IPS-15b (cell line): ENCODE data around the gene NCMAP.
"Not testable (repeated sequence)": the region's sequence is repeated elsewhere in the genome, so short reads cannot be mapped to it uniquely, and the experiment has no call there.

ENCODE experiments used
- H3K27me3 ChIP-seq: one replicate; pipeline ENCODE4 v1.6.1; 2013; ENCODE audit warnings: low read length; ENCODE audit not compliant: control insufficient read depth, insufficient read depth
- H3K36me3 ChIP-seq: one replicate; pipeline ENCODE4 v1.6.1; 2013; ENCODE audit warnings: low read length; ENCODE audit not compliant: control insufficient read depth, insufficient read depth
- H3K4me1 ChIP-seq: one replicate; pipeline ENCODE4 v1.6.1; 2013; ENCODE audit warnings: mild to moderate bottlenecking, low read length; ENCODE audit not compliant: control insufficient read depth, insufficient read depth
- H3K4me3 ChIP-seq: one replicate; pipeline ENCODE4 v1.5.1; 2013; ENCODE audit warnings: low read depth, low read length
- H3K9ac ChIP-seq: one replicate; pipeline ENCODE4 v1.6.1; 2013; ENCODE audit warnings: low read depth, mild to moderate bottlenecking, low read length
- H3K9me3 ChIP-seq: one replicate; pipeline ENCODE4 v1.6.1; 2013; ENCODE audit warnings: mild to moderate bottlenecking, low read length; ENCODE audit not compliant: control insufficient read depth, insufficient read depth

Gene NCMAP, protein sequence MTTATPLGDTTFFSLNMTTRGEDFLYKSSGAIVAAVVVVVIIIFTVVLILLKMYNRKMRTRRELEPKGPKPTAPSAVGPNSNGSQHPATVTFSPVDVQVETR

GRCh38 chr1:24555591-24556413 is at the start of gene NCMAP:
Gene NCMAP, plus strand, starts transcription at chr1:24556087. Its CDS starts 39,344 bp downstream, at chr1:24595431.
- H3K4me1 ChIP-seq = peaks cover 7% of the 10 kb centered on the region
- peak within 1 kb of the TSS; percentile 64 for H3K4me3 ChIP-seq
- H3K36me3 ChIP-seq = no peaks in the 10 kb centered on the region
- peaks cover 26% of the 10 kb centered on the region for H3K27me3 ChIP-seq
- no peaks in the 10 kb centered on the region for H3K9me3 ChIP-seq
- H3K9ac ChIP-seq = no peak within 1 kb of the TSS

GRCh38 chr1:24506691-24507381 is 49.1 kb upstream of the NCMAP start:
- Histone ChIP-seq H3K36me3 (no peaks in the 10 kb centered on the region), H3K9me3 (no peaks in the 10 kb centered on the region), H3K4me3 (no peak overlapping the region), H3K9ac (no peak overlapping the region), H3K4me1 (peaks cover 18% of the 10 kb centered on the region), H3K27me3 (no peaks in the 10 kb centered on the region)

- no peaks in the 10 kb centered on the region for H3K9me3 ChIP-seq
- H3K4me3 ChIP-seq = no peak overlapping the region
- no peaks in the 10 kb centered on the region for H3K27me3 ChIP-seq
- peaks cover 18% of the 10 kb centered on the region for H3K4me1 ChIP-seq
- H3K9ac ChIP-seq = no peak overlapping the region
- H3K36me3 ChIP-seq = no peaks in the 10 kb centered on the region
Measured at GRCh38 chr1:24507405-24507804, 48.5 kb upstream of the NCMAP start.

DNA sequence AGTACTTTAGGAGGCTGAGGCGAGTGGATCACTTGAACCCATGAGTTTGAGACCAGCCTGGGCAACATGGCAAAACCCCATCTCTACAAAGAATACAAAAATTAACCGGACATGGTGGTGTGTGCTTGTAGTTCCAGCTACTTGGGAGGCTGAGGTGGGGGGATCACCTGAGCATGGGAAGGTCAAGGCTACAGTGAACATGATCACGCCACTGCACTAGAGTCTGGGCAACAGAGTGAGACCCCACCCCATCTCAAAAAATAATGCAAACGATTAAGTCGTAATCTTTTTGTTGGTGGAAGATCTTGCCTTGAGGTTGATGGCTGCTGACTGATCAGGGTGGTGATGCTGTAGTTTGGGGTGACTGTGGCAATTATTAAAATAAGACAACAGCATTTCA is 47.0 kb upstream of the NCMAP start:
- no peaks in the 10 kb centered on the region for H3K36me3 ChIP-seq
- no peaks in the 10 kb centered on the region for H3K9me3 ChIP-seq
- H3K4me3 ChIP-seq = no peak overlapping the region
- no peaks in the 10 kb centered on the region for H3K27me3 ChIP-seq
- H3K4me1 ChIP-seq = peaks cover 17% of the 10 kb centered on the region
- no peak overlapping the region for H3K9ac ChIP-seq

DNA sequence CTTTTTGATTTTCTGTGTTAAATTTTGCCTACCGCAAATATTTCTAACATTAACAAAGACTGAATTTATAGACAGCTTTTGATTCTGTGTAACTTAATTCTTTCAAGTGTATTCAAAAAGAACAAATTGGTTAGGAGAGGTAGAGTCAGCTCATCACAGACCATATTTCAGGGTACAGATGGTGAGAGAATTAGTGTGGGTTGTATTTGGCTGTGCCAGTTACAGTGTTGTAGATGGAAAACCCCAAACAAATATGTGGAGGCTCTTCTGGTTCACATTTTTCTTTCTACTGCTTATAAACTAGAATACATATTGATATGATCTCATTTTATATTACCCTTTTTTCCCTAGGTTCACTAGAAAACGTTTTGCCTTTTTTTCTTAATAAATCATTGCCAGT is 42.2 kb upstream of the NCMAP start:
- no peaks in the 10 kb centered on the region for H3K27me3 ChIP-seq
- H3K9me3 ChIP-seq = no peaks in the 10 kb centered on the region
- no peaks in the 10 kb centered on the region for H3K4me1 ChIP-seq
- H3K36me3 ChIP-seq = no peaks in the 10 kb centered on the region
- H3K4me3 ChIP-seq = no peak overlapping the region
- no peak overlapping the region for H3K9ac ChIP-seq

GRCh38 chr1:24514946-24515345 is 40.9 kb upstream of the NCMAP start:
- Histone ChIP-seq H3K4me3 (no peak overlapping the region), H3K27me3 (no peaks in the 10 kb centered on the region), H3K9me3 (no peaks in the 10 kb centered on the region), H3K4me1 (no peaks in the 10 kb centered on the region), H3K9ac (no peak overlapping the region), H3K36me3 (no peaks in the 10 kb centered on the region)

GRCh38 chr1:24515671-24516209 is 40.1 kb upstream of the NCMAP start:
- H3K4me1 ChIP-seq, H3K9ac ChIP-seq, H3K4me3 ChIP-seq, H3K9me3 ChIP-seq, H3K27me3 ChIP-seq, H3K36me3 ChIP-seq: not testable (repeated sequence)

GRCh38 chr1:24516506-24516905 is 39.4 kb upstream of the NCMAP start:
- Histone ChIP-seq H3K4me1 (no peaks in the 10 kb centered on the region), H3K4me3 (no peak overlapping the region), H3K9ac (no peak overlapping the region), H3K9me3 (no peaks in the 10 kb centered on the region), H3K27me3 (no peaks in the 10 kb centered on the region), H3K36me3 (no peaks in the 10 kb centered on the region)

DNA sequence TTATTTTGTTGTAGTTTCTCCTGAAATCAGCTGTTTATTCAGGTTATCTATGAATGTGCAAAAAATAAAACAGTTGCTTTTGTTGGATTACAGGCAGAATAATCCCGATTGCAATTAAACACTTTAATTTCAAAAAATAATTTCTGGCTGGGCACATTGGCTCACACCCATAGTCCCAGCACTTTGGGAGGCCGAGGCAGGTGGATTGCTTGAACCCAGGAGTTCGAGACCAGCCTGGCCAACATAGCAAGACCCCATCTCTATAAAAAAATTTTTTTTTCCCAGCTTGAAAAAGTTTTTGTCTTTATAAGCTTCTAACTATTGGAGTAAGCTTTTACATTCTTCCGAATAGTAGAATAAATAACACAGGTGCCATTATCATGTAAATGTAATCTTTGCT is 38.0 kb upstream of the NCMAP start:
- Histone ChIP-seq H3K4me3 (no peak overlapping the region), H3K36me3 (no peaks in the 10 kb centered on the region), H3K9me3 (no peaks in the 10 kb centered on the region), H3K4me1 (no peaks in the 10 kb centered on the region), H3K9ac (no peak overlapping the region), H3K27me3 (no peaks in the 10 kb centered on the region)

DNA sequence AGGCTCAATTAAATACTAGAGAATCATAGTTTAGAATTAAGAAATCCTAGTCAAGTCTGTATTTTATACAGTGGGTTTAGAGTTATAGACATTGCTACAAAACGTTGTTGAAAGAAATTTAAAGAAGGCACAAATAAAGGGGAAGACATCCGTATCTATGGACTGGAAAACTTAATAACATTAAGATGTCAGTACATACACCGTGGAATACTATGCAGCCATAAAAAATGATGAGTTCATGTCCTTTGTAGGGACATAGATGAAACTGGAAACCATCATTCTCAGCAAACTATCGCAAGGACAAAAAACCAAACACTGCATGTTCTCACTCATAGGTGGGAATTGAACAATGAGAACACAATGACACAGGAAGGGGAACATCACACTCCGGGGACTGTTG is 35.6 kb upstream of the NCMAP start:
- H3K4me1 ChIP-seq, H3K9me3 ChIP-seq, H3K27me3 ChIP-seq, H3K9ac ChIP-seq, H3K4me3 ChIP-seq, H3K36me3 ChIP-seq: not testable (repeated sequence)

DNA sequence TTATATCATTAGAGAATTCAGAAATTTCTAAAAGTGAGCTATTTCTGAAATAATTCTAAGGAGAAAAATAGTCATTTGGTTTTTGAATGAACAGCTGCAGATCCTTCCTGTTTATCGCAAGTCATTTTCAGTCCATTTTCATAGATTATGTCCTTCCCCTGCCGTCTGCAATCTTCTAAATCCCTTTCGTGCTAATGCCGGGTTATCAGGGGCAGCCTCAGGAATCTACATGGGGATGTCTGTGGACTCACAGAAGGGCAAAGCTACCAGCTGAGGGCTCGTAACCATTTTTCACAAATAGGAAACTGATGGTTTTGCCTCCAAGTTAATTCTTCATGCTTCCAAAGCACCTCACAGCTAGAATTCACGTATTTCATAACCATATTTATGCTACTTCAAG is 30.3 kb upstream of the NCMAP start:
- no peaks in the 10 kb centered on the region for H3K36me3 ChIP-seq
- no peaks in the 10 kb centered on the region for H3K4me1 ChIP-seq
- no peaks in the 10 kb centered on the region for H3K9me3 ChIP-seq
- no peak overlapping the region for H3K9ac ChIP-seq
- no peak overlapping the region for H3K4me3 ChIP-seq
- no peaks in the 10 kb centered on the region for H3K27me3 ChIP-seq

DNA sequence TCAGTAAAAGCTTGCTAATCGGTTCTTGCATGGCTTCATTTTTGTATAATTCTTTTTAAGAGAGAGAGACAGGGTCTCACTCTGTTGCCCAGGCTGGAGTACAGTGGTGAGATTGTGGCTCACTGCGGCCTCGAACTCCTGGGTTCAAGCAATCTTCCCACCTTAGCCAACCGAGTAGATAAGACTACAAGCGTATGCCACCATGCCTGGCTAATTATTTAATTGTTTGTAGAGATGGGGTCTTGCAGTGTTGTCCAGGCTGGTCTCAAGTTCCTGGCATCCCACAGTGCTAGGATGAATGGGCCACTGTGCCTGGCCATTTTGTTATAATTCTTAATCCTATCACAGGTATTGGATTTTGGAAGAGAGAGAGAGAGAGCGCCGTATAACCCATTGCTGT is 29.8 kb upstream of the NCMAP start:
- Histone ChIP-seq H3K9me3 (no peaks in the 10 kb centered on the region), H3K4me1 (no peaks in the 10 kb centered on the region), H3K4me3 (no peak overlapping the region), H3K27me3 (no peaks in the 10 kb centered on the region), H3K36me3 (no peaks in the 10 kb centered on the region), H3K9ac (no peak overlapping the region)
